ENCODE results near the gene HEBP1. TPM values are rescaled to one million over a fixed set of nuclear protein-coding genes. Genes with fewer than 3 reads are reported as not detected.

Gene HEBP1
- total and polyA plus RNA-seq, 7 experiments from 2014 or later = 10.9 to 47.7 (median 16.4) TPM

Other genes with a start within 250 kb of the HEBP1 start
- 10 to 100 TPM in 1 of 5 experiments, 1 to 10 TPM in 3, under 1 TPM in 1; 0.64 to 11.1 (median 3.1) TPM for gene APOLD1, start 214.6 kb downstream of the HEBP1 start, total RNA-seq
- under 1 TPM; 0.25 to 0.36 TPM for gene APOLD1, start 214.6 kb downstream of the HEBP1 start, polyA plus RNA-seq
- 100 to 1,000 TPM in 2 of 5 experiments, 10 to 100 TPM in 3; 71.6 to 154 (median 75.5) TPM for gene DDX47, start 186.9 kb downstream of the HEBP1 start, total RNA-seq
- 10 to 100 TPM; 70.7 to 90.2 TPM for gene DDX47, start 186.9 kb downstream of the HEBP1 start, polyA plus RNA-seq
- under 1 TPM in 4 of 5 experiments, not detected in 1; 0.05 to 0.93 (median 0.15) TPM for gene GPRC5A, start 108.7 kb downstream of the HEBP1 start, total RNA-seq
- under 1 TPM in 1 of 2 donors, not detected in 1; 0.06 TPM for gene GPRC5A, start 108.7 kb downstream of the HEBP1 start, polyA plus RNA-seq
- gene GPRC5D, start 48.1 kb downstream of the HEBP1 start, total RNA-seq = under 1 TPM in 1 of 5 experiments, not detected in 4; 0.29 TPM
- under 1 TPM in 1 of 2 donors, not detected in 1; 0.83 TPM for gene GPRC5D, start 48.1 kb downstream of the HEBP1 start, polyA plus RNA-seq
- gene FAM234B, start 44.1 kb upstream of the HEBP1 start, total RNA-seq = 1 to 10 TPM; 2.7 to 5.8 (median 4.3) TPM
- gene FAM234B, start 44.1 kb upstream of the HEBP1 start, polyA plus RNA-seq = 1 to 10 TPM; 2.6 to 4.3 TPM
- not detected for gene GSG1, start 103.4 kb upstream of the HEBP1 start, total RNA-seq
- gene GSG1, start 103.4 kb upstream of the HEBP1 start, polyA plus RNA-seq = not detected
- gene EMP1, start 196.5 kb upstream of the HEBP1 start, total RNA-seq = 10 to 100 TPM in 2 of 5 experiments, 1 to 10 TPM in 3; 3.4 to 40.1 (median 4.4) TPM
- under 1 TPM in 1 of 2 donors, not detected in 1; 0.37 TPM for gene EMP1, start 196.5 kb upstream of the HEBP1 start, polyA plus RNA-seq